Osteocyte (in vitro differentiated cells): Measurements from ENCODE around the gene PTPRR. TPM values are rescaled to one million over a fixed set of nuclear protein-coding genes. Genes with fewer than 3 reads are reported as not detected.

Experiments used
- DNase-seq: peaks from one replicate; pipeline ENCODE4 v3.0.0; 2021; ENCODE audit warnings: mixed read lengths; ENCODE audit not compliant: unreplicated experiment; ENCODE audit errors: extremely low spot score
- H3K27ac Mint-ChIP-seq: one replicate; pipeline ENCODE4 v1.8.0; 2021; ENCODE audit warnings: mild to moderate bottlenecking, mixed read lengths; ENCODE audit not compliant: unreplicated experiment
- H3K27me3 Mint-ChIP-seq: one replicate; pipeline ENCODE4 v1.8.0; 2021; ENCODE audit warnings: mixed read lengths; ENCODE audit not compliant: unreplicated experiment
- H3K36me3 Mint-ChIP-seq: one replicate; pipeline ENCODE4 v1.8.0; 2021; ENCODE audit warnings: mixed read lengths; ENCODE audit not compliant: unreplicated experiment
- H3K4me1 Mint-ChIP-seq: one replicate; pipeline ENCODE4 v1.8.0; 2021; ENCODE audit warnings: mixed read lengths; ENCODE audit not compliant: unreplicated experiment
- H3K4me3 Mint-ChIP-seq: one replicate; pipeline ENCODE4 v1.8.0; 2021; ENCODE audit warnings: mild to moderate bottlenecking, moderate library complexity, mixed read lengths; ENCODE audit not compliant: unreplicated experiment
- H3K9me3 Mint-ChIP-seq: one replicate; pipeline ENCODE4 v1.8.0; 2021; ENCODE audit warnings: mixed read lengths; ENCODE audit not compliant: unreplicated experiment
- total RNA-seq: library from RNA; stranded (reverse); gene quantifications from 2 replicates; pipeline ENCODE4 v1.2.1, GENCODE V29; 2021
- TF ChIP-seq, protein P1 (sequence below): fragments of 200-600 bp; sonication (generic); IDR thresholded peaks from 2 replicates; pipeline ENCODE4 v1.5.0; 2021; ENCODE audit warnings: antibody characterized with exemption, mild to moderate bottlenecking, moderate library complexity

PTPRR gene
- total RNA-seq, 1 donor from 2014 or later = 0.21 TPM

DNA sequence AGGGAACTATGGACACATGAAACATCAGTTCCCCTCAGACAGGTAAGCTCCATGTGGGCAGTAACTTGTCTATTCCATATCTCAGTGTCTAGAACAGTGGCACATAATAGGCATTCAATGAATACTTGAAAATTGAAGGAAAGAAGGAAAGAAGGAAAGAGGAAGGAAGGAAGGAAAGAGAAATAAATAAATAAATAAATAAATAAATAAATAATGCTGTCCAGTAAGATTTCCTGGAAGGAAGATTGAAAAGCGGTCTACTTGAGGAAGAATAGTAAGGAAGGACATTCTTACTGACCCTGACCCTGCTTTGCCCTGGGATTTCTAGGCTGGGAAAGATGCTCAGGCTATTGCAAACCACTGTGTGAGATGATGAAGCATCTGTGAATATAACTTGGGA, 91.5 kb downstream of the PTPRR start:
- DNase-seq = no peak
- TF ChIP-seq, protein P1, sequence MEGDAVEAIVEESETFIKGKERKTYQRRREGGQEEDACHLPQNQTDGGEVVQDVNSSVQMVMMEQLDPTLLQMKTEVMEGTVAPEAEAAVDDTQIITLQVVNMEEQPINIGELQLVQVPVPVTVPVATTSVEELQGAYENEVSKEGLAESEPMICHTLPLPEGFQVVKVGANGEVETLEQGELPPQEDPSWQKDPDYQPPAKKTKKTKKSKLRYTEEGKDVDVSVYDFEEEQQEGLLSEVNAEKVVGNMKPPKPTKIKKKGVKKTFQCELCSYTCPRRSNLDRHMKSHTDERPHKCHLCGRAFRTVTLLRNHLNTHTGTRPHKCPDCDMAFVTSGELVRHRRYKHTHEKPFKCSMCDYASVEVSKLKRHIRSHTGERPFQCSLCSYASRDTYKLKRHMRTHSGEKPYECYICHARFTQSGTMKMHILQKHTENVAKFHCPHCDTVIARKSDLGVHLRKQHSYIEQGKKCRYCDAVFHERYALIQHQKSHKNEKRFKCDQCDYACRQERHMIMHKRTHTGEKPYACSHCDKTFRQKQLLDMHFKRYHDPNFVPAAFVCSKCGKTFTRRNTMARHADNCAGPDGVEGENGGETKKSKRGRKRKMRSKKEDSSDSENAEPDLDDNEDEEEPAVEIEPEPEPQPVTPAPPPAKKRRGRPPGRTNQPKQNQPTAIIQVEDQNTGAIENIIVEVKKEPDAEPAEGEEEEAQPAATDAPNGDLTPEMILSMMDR = no peak
- Mint-ChIP-seq H3K27me3 (peaks cover 7% of the 10 kb centered on the region), H3K27ac (no peak overlapping the region), H3K4me1 (peaks cover 5% of the 10 kb centered on the region), H3K4me3 (no peak overlapping the region), H3K9me3 (no peaks in the 10 kb centered on the region), H3K36me3 (no peaks in the 10 kb centered on the region)

DNA sequence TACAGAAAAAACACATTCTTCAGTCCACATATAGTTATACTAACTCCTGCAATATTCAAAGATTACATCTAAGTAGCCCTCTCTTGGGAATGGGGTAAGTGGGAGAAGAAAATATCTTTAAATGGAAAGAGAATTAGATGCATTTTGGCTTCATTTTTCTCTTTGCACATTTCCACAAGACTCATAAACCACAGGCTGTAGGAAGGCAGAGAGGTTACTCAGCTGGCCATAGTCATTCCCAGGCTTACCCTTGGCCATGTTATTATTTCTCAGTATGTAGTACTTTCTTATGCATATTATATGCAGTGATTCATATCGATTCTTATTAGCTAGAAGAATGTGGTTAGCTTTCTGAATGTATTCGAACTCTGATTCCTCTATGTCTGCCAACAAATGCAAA, 92.2 kb downstream of the PTPRR start:
- Mint-ChIP-seq H3K9me3 (no peaks in the 10 kb centered on the region), H3K36me3 (no peaks in the 10 kb centered on the region), H3K27me3 (peaks cover 7% of the 10 kb centered on the region), H3K27ac (no peak overlapping the region), H3K4me1 (peaks cover 5% of the 10 kb centered on the region), H3K4me3 (no peak overlapping the region)
- TF ChIP-seq, protein P1 = no peak
- DNase-seq = no peak

DNA sequence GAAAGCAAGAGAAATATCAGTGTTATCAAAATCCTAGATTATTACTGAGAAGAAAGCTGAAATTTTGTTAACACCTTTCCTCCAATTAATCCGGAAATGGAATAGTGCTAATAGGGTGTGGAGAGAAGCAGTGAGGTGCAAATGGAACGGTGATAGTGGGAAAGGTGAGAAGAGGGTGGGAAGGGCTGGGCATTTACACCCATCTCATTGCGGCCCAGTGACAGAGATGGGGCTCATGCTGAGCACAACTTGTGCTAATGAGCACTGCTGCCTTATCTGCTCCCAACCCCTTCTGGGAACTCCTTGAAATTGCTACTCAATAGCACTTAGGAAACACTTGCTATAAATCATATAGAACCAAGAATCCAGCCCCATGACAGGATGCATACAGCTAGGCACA, 94.4 kb downstream of the PTPRR start:
- Mint-ChIP-seq H3K9me3 (no peaks in the 10 kb centered on the region), H3K4me1 (peaks cover 5% of the 10 kb centered on the region), H3K4me3 (no peak overlapping the region), H3K36me3 (no peaks in the 10 kb centered on the region), H3K27ac (no peak overlapping the region), H3K27me3 (no peaks in the 10 kb centered on the region)
- TF ChIP-seq, protein P1 = no peak
- DNase-seq = no peak

DNA sequence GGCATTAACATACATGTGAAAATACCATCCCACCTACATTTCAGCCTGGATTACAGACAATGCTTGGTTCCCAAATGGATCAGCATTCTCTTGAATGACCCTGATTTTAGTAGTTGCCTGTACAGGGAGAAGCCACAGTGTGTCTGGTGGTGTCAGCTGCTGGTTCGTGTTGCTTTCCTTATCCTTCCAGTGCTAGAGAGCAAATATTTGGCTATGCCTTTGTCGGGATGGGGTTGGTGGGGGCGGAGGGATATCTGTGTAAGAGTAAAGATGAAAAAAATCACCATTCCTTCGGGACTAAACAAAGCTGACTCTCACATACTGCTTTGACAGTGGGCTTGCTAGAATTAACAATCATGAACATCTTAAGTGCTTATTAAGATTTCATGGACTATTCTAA, 96.0 kb downstream of the PTPRR start:
- Mint-ChIP-seq H3K27ac (no peak overlapping the region), H3K36me3 (no peaks in the 10 kb centered on the region), H3K4me1 (peaks cover 5% of the 10 kb centered on the region), H3K4me3 (no peak overlapping the region), H3K27me3 (peaks cover under 1% of the 10 kb centered on the region), H3K9me3 (no peaks in the 10 kb centered on the region)
- no peak for DNase-seq
- TF ChIP-seq, protein P1 = no peak

DNA sequence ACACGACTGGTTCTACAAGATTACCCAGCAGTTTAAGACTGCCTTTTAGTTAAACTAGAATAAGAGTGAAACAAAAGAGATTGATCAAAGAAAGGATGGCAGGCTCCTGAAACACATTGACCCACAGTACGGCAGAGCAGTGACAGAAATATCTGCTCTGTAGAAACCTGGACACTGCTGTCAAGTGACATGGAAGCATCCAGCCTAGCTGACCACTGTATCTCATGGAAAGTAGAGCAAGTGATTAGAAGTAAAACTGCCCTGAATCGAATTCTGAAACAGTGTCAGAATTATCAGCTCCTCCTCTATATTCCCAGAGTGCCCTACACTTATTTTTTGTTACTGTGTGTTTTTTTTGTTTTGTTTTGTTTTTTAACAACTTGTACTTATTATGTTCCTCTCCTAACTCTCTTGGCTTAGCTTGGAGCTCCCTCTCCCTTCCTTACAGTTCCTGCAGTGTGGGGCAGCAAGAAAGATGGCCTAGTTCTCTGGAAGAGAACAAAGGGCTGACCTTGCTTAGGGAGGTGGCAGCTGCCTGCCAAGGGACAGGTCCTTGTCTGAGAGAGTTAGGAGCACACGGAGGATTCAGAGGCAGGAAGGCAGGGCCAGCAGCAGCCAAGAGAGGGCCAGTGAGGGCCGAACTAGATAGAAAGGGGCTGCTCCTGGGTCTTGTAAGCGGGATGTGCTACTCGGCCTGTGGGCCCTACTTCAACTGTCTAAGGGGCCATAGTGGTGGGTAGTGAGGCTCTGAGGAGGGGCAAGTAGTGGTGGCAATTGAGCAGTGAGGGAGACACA, 97.2 kb downstream of the PTPRR start:
- no peaks in the 10 kb centered on the region for H3K36me3 Mint-ChIP-seq
- H3K4me3 Mint-ChIP-seq = no peak overlapping the region
- H3K4me1 Mint-ChIP-seq = peaks cover 3% of the 10 kb centered on the region
- no peak overlapping the region for H3K27ac Mint-ChIP-seq
- TF ChIP-seq, protein P1 = no peak
- no peaks in the 10 kb centered on the region for H3K9me3 Mint-ChIP-seq
- DNase-seq = no peak
- peaks cover 6% of the 10 kb centered on the region for H3K27me3 Mint-ChIP-seq
